Measurements from ENCODE around the gene HBD.

GRCh38 chr11:5275369-5276110, 41.3 kb upstream of the HBD start:
- TF ChIP-seq POLR2A (IDR thresholded peaks at IDR 0.05; ENCODE audit: low read depth, low read length) (no peak), SPI1 (IDR thresholded peaks at IDR 0.05; ENCODE audit: low read depth, low read length) (no peak), TAF1 (IDR thresholded peaks at IDR 0.05; ENCODE audit: low read depth, low read length) (no peak)

All from GM12891 (cell line).